NCI-H2196 (cell line): ENCODE results near the gene CALN1.
"Not testable (repeated sequence)": the region's sequence is repeated elsewhere in the genome, so short reads cannot be mapped to it uniquely, and the experiment has no call there.

Source experiments
- DNase-seq: peaks from one replicate; lab custom pipeline; 2025; ENCODE audit not compliant: unreplicated experiment; lab: John Stamatoyannopoulos, UW

The CALN1 gene

DNA sequence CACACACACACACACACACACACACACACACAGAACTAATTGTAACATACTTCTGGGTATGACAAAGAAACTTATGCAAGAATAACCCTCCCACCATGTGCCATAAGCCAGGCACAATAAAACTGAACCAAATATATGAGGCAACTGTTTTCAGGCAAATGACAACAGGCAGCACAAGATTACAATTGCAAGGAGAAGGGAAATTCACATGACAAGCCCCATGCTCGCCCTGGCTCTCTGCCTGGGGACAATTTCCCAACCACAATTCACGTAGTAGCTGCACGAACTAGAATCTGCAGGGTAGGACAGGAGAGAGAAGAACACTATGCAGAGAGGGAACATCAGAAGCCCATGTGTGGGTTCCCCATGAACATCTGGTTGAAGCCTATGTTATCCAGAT is 143.3 kb downstream of the CALN1 start:
- DNase-seq = no peak

DNA sequence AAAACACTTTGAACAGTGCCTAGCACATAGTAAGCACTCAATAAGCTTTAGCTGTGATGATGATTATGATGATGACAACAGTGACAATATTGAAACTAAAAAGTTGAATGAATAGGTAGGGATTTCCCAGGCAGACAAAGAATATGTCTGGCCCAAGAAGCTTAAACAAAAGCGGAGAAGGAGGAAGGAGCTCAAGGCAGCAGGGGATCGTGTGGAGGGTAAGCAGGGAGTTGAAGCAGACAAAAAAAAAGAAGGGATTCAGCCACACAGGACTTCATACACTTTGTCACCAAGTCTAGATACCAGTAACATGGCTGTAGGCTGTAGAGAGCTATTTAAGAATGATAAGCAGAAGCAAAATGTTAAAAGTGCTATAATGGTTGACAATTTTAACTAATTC is 144.0 kb downstream of the CALN1 start:
- no peak for DNase-seq

DNA sequence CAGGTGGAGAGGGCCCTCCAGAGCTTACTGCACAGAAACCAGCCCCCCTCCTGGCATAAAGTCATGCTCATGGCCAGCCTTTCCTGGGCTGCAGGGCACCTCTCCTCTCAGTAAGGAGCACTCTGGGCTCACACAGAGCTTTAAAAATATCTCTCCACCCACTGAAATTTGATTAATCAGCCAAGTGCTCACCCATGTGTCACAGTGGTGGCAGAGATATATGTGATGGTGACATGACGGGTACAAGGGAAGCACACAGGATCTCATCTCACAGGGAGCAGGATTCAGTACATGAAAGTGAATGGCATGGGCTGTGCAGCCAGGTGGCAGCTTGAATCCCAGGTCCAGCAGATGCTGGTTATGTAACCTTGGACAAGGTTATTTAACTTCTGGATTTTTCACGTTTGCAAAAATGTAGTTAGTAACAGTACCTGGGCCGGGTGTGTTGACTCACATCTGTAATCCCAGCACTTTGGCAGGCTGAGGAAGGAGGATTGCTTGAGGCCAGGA is 144.8 kb downstream of the CALN1 start:
- DNase-seq = no peak

DNA sequence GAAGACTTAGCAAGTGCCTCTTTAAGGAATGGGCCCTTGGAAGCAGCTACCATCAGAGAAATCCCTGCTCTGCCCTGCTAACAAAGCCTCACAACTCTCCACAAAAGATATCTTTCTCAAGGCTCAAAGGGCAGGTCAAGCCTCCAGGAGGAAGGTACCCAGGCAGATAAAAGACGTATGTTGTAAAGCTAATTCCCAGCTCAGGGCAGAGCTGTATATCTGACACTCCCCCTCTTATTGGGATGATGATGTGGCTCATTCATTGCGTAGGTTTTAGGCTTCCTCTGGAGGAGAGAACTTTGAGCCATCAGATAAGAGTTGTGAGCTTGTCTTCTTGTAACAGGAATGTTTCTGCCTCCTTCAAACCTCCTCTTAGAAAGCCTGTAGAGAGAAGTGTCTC is 145.4 kb downstream of the CALN1 start:
- no peak for DNase-seq

DNA sequence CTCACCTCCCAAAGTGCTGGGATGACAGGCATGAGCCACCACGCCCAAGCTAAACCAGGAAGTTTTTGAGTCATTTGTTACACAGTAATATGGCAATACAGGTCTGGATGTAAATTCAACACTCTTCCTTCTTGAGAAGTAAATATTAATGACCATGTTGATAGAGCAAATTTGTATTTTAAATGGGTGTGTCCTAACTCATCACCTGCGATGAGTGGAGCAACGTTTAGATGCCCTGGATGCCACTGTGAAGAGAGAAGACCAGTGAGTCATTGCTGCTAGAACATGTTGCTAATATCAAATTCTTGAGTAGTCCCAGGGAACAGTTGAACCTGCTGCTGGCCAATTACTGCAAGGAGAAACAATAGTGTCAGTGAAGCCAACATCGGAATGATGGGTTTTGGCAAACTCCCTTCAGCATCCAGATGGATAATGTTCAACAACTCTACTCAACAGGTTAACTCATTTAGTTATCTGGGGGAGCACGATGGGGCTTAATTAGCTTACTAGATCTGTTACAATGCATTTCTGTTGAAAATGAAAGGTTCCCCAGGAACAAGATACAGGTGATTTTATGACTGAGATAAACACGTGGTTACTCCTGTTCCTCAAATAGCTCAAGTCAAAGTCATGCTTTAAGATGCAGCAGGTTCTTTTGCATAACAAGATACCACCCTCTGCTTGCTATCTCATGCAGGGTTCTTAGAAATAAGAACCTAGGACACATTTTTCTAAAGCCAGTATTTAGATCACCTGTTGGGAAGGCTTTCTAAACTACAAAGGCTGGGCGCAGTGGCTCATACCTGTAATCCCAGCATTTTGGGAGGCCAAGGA is 146.8 kb downstream of the CALN1 start:
- DNase-seq = no peak

DNA sequence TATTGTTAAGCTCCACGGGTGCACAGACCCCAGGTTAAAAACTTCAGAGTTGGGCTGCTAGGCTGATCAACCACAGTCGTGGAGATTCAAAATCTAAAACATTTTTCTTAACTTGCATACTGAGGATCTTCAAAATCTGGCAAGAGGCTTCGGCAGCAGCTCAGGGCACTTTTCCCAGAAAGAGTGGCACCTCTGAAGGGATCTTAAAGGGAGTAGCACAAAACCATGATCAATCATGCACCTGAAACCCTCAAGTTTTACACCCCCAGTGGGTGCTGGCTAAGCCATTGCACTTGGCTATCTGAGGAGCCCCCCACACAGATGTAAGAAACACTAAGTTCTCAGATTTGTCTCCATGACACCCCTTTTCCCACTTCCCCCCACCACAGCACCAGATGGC is 151.7 kb downstream of the CALN1 start:
- DNase-seq = no peak

DNA sequence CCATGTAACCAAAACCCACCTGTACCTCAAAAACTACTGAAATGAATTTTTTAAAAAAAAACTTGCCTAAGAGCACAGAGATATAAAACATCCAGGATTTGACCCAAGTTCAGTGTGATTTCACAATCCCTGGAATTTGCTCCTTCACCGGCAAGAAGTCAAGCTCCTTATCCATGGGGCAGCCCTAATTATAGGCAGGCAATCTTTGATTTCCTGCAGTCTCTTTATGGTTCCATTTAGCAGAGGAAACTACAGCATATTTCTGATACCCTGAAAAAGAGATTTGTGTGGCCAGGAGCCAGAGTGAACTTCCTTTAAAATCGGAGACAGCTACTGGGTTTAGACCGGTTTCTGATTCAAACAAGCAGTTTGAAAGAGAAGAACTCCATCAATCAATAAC is 154.1 kb downstream of the CALN1 start:
- DNase-seq = no peak

DNA sequence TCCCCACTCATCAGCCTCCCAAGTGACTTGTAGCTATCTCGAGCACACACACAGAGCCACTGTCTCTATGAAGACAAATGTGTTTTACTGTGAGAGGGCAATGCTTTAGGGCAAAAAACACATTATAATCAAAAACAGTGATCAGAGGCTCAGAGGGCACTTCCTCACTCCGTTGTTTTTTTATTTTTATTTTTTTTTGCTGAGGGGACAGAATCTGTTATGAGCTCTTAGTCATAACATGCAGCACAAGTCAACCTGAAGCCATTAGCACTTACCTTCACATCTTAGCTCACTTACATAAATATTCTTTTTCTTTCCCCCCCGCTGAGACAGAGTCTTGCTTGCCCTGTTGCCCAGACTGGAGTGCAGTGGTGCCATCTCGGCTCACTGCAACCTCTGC is 157.7 kb downstream of the CALN1 start:
- no peak for DNase-seq

DNA sequence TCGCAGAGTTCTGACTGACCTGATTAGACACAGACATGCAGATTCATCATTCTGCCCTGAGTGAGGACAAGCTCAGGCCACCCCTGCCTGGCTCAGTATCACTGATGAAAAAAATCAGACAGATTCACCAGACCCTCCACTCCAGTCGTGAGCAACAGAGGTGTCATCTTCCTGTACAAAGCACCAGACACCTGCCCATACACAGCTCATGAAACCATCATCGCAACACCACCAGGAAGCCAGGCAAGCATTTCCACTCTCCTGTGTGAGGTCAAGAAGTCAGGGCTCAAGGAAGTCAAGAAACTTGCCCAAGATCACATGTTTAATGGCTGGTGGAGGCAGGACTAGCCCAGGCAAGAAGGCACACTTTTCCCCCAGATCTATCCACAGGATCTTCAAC is 163.0 kb downstream of the CALN1 start:
- DNase-seq = no peak

DNA sequence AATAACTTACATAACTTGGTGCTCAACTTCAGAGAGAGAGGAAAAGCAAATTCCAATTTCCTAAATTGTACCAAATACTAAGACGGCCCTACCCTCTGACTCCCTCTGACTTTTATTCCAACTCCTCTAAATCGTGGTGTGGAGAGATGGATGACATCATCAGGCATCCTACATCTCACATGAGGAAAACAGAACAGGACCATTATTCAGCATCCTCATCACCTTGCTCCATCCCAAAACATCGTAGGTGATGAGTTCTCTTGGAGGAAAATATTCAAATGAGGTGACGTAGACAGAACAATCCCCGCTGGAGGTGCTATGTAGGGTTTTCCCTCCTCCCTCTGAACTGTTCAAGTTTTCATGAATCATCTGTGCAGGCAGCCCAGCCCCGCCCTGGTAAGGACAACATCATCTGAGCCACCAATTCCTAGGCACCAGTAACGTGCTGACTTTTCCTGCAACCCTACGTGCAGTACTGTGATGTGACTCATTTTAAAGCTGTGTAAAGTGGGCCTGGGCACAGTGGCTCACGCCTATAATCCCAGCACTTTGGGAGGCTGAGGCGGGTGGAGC is 167.2 kb downstream of the CALN1 start:
- no peak for DNase-seq

DNA sequence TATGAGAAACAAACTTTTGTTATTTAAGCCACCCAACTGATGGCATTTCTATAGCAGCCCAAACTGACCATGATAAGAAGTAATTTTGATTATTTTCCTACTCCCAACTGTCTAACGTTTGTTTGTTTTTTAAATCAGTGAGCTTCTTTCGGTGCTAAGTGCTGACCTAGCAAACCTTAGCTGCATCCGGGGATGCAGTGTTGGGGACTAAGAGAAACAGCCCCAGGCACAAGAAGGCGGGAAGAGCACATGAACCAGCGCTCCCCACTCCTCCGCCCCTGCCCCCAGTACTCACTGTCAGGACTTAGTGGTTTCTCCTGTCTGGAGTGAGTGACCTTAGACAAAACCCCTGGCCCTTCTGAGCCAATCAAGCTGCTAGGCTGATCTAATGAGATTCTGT is 168.8 kb downstream of the CALN1 start:
- no peak for DNase-seq

DNA sequence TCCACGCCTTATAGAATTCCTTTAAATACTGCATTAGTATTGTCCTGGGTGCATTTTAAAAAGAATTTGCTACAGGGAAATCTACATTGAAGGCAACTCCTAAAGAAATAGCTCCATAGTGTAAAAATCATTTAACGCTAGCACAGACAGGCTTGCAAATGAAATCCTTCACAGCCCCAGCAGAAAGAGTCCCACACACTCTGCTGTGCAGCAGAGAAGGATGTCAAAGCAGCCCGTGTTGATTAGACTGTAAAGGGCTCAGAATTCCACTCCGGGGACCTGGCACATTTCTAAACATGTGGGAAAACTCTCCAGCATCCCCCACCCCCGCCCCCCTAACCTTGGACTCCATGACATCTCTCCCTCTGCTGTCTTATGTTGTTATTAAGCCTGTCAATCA is 176.8 kb downstream of the CALN1 start:
- DNase-seq = no peak

DNA sequence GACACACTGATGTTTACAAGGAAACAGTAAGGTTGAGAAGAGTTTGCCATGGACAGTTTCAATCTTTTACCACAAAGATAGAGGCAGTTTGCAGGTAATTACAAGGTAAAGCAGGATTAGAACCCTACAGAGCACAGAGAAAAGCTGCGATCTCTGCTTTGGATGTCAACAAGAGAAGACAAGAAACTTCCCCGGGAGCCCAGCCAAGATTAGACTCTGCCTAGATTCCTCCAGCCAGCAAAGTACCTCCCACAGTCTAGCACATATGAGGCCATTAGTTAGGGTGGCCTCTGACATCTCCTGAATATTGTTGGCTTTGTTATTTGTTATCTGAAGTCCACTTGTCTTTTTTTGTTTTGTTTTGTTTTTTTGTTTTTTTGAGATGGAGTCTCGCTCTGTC is 178.1 kb downstream of the CALN1 start:
- no peak for DNase-seq

DNA sequence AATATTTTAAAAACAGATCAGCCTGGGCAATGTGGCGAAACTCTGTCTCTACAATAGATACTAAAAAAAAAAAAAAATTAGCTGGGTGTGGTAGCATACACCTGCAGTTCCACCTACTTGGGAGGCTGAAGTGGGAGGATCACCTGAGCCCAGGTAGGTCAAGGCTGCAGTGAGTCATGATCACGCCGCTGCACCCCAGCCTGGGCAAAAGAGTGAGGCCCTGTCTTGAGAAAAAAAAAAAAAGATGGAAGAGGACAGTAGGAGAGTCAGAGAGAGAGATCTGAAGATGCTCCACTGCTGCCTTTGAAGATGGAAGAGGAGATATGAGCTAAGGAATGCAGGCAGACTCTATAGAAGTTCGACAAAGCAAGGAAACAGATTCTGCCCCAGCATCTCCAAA is 181.9 kb downstream of the CALN1 start:
- no peak for DNase-seq

DNA sequence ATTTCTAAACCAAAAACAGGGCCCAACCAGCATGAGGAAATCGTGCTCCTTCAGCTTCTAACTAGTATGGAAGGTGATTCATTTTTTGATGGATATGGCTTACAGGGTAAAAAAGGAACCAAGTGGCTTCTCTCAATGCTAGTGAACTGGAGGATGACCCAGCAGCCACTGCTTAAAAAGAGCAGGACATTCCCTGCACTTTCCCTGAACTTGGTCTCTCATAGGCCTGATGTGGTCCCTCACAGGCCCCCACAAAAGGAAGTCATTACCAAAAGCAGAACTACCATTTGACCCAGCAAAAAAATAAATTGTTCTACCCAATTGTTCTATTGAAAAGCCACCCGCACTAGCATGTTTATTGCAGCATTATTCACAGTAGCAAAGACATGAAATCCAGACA is 188.8 kb downstream of the CALN1 start:
- DNase-seq = no peak

DNA sequence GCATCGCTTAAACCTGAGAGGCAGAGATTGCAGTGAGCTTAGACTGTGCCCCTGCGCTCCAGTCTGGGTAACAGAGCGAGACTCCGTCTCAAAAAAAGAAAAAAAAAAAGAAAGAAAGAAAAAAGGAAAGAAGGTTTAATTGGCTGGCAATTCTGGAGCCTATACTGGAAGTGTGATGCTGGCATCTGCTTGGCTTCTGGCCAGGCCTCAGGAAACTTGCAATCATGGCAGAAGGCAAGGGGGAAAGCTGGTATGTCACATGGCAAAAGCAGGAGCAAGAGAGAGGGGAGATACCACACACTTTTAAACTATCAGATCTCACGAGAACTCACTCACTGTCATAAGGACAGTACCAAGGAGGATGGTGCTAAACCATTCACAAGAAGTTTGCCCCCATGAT is 190.0 kb downstream of the CALN1 start:
- DNase-seq = no peak

DNA sequence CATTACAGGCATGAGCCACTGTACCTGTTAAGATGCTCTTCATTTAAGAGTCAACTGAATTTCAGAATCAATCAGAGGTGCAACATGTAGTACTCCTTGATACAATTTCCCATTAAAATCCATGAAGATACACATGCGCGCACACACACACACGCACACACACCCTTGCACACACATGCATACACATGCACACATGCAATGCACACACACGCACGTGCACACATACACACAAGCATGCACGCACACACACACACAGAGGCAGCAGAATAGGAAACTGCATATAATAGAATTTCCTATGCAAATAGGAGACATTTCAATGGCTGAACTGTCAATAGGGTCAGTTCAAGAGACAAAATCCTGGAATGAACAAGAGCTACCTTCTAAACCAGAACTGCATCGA is 192.6 kb downstream of the CALN1 start:
- no peak for DNase-seq

DNA sequence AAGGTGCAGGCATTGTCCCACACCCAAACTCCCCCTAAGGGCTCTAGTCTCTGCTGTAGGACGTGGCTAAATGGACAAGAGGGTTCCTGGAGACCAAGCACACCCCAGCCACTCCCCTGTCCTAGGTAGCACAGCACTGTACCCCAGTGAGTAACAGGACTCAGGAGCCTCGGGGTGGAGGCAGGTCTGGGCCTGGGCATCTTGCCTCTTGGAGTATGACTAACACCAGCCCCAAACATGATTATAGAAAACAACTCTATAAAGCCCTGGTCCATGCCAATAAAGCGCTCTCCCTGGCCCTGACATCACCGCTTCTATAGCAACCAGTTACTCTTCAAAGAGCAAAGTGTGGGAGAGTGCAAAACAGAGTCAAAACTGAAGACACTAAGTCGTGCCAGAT is 195.0 kb downstream of the CALN1 start:
- no peak for DNase-seq

DNA sequence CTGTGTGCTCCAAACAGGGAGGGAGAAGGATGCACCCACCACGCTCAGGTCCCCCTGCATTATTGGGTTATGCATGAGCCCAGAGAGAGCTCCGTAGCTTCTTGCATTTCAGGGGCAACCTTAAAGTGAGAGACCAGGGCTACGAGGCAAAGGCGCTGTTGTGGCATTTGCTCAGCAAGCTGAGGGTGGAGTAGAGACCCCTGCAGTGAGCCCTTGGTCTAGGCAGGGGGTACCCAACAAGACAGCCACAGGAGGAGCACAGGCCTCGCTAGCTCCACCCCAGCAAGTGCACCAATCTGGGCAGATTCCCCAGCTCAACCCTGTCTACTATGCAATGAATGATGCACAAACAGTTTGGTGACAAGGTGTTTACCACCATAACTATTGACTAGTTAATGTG is 198.4 kb downstream of the CALN1 start:
- no peak for DNase-seq

DNA sequence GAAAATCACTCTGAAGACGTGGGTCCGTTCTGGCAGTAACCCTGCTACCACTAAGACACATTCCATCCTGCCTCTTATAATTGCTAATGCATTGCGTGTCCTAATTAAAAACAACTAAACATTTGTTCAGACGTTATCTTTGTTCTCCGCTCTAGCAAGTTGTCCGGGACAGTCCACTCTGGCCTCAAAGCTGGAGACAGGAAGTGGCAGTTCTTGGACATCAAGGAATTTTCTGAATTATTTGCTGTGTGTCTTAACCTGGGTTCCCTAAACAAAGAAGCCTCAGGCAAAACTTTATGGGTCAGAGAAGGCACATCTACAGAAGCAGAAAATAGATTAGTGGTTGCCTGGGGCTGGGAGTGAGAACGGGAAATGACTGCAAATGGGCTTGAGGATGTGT is 199.1 kb downstream of the CALN1 start:
- no peak for DNase-seq

DNA sequence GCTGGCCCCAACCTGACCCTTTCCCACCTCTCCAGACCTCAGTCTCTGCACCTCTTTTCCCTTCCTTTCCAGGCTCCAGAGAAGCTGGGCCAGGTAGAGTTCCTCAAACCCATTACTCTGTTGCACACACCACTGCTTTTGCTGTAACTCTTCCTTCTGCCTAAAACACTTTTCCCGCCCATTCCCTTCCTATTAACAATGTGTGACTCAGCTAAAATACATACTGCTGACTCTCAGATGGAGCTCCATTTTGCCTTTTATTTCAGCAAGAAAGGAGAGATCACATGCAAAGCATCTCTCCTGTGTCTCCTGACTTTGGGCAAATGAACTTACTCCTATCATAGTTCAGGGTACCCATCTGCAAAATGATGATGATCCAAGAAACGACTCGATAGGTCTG is 201.0 kb downstream of the CALN1 start:
- DNase-seq = no peak

DNA sequence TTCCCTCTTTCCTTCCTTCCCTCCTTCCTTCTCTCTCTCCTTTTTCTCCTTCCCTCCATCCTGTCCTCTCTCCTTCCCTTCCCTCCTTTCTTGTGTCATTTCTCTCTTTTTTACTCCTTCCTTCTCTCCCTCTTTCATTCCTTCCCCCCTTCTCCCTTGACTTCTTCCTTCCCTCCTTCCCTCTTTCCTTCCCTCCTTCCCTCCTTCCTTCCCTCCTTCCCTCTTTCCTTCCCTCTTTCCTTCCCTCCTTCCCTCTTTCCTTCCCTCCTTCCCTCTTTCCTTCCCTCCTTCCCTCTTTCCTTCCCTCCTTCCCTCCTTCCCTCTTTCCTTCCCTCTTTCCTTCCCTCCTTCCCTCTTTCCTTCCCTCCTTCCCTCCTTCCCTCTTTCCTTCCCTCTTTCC is 203.1 kb downstream of the CALN1 start:
- DNase-seq = not testable (repeated sequence)

DNA sequence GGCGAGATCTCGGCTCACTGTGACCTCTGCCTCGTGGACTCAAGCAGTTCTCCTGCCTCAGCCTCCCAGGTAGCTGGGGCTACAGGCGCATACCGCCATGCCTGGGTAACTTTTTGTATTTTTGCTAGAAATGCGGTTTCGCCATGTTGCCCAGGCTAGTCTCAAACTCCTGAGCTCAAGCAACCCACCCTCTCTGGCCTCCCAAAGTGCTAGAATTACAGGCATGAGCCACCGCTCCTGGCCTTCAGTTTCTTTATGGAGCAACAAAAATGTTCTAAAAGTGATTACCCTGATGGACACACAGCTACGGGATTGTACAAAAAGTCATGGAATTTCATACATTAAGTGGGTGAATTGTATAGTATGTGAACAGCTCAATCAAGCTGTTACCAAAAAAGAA is 216.0 kb downstream of the CALN1 start:
- DNase-seq = no peak
